GM19397 (cell line): ENCODE measurements around the gene PURB.
"Not testable (repeated sequence)": the region's sequence is repeated elsewhere in the genome, so short reads cannot be mapped to it uniquely, and the experiment has no call there.

ENCODE experiments used
- ATAC-seq: cut with Tn5 transposase; IDR thresholded peaks from one replicate; pipeline ENCODE4 v1.9.1; 2021; ENCODE audit warnings: mild to moderate bottlenecking, moderate library complexity; ENCODE audit not compliant: unreplicated experiment

PURB gene

DNA sequence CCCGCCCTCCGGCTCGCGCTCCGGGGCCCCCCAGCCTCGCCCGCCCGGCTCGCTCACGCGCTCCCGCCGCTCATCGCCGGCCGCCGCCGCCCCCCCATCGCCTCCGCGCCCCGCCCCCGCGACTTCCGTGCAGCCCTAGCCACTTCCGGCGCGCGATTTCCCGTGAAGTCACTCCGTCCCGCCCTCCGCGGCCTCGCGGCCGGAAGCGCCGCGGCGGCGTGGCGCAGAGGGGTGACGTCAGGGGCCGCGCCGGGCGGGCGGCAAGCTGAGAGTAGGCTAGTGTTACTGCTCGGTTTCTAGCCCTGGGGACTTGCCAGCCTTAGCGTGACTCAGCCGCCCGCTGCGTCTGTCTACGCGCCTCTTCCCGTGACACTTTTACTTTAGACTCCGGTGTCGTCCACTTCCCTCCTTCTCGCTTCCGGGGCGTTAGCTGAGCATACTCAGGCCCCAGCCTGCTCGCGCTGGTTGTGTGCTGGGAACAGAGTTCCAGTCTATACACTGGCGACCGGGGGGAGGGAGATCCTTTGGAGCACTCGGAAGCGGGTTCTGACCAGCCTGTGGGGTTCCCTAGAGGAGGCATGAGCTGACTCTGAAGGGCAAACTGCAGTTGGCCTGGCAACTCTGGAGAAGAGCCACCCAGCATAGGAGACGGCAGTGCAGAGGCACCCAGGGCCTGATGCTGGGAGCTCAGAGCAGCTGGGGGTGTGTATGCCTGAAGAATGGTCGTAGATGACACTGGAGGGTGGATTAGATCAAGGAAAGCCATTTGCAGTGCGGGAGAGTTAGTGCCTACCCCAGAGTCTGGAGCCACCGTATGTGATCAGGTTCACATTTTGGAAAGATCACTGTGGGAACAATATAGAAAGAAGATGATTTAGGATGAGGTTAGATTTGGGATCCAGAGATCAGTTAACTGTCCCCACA lies at the start of gene PURB:
TSS of gene PURB (minus strand) at position 137 of the 924 bp plus-strand sequence. CDS start 182 bp downstream, outside the sequence.
- ATAC-seq: peak; percentile 86

DNA sequence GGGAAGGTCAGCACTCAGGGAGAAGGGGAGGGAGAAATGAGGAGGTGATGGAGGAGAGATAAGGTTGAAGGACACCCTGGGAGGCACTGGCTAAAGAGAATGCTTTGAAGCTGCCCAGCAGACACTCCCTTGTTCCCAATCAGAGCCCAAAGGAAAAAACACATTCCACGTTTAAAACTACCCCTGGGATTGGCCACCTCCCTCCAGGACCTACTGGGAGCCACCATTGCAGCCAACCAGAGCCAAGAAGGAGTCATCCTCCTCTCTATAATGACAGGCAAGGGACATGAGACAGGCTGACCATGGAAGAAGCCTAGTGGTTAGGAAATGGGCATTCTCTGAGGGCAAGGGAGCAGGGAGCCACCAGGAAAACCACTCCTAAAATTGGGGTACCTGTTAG lies 49.7 kb upstream of the PURB start:
- ATAC-seq: no peak

DNA sequence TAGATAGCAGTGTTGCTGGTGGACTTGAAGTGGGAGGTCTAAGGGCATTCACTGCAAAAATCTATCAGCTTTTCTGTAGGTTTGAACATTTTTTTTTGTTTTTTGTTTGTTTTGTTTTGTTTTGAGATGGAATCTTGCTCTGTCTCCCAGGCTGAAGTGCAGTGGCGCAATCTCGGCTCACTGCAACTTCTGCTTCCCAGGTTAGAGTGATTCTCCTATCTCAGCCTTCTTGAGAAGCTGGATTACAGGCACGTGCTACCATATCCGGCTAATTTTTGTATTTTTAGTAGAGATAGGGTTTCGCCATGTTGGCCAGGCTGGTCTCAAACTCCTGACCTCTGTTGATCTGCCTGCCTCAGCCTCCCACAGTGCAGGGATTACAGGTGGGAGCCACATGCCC lies 49.2 kb upstream of the PURB start:
- not testable (repeated sequence) for ATAC-seq

GRCh38 chr7:44930921-44931320 lies 45.6 kb upstream of the PURB start:
- no peak for ATAC-seq

DNA sequence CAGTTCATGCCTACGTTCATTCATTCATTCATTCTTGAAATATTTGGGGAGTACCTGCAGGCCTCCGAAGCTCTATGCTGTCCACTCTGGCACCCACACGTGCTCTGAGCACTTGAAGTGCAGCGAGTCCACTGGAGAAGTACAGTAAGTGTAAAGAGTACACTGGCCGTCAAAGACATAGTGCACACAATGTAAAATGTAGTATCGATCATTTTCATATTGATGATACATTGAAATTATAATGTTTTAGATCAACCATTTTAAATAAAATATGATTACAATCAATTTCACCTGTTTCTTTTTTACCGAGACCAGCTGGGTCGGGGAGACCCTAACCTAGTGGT lies 37.0 kb upstream of the PURB start:
- ATAC-seq: no peak

- peak; percentile 71 for ATAC-seq
Measured at GRCh38 chr7:44921607-44922350, 36.4 kb upstream of the PURB start.

DNA sequence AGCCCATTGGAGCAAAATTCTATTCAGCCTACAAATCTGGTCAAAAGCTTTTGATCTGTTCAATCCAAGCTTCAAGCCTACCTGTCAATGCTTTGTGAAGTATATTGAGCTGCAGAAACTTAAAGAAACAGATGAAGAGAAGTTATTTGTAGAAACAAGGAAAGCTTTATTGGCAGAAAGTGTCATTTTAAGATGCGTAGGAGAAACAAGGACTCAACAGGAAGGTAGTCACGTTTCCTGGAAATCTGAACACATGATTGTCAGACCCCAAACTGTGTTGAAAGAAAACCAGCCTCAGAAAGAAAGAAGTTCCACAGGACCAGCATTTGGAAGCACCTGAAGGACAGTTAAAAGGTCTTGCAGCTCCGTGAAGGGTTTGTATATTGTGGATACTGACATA lies 34.8 kb upstream of the PURB start:
- no peak for ATAC-seq

DNA sequence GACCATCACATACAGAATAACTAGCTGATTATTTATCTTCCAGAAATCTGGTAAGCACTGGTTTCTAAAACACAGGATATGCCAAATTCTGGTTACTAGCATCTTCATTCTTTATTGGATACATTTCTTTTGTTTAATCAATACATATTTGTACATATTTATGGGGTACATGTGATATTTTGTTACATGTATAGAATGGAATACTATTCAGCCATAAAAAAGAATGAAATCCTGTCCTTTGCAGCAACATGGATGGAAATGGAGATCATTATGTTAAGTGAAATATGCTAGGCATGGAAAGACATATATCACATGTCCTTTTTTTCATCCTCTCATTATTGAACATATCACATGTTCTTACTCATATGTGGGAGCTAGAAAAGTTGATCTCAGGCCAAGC lies 32.7 kb upstream of the PURB start:
- ATAC-seq: no peak

DNA sequence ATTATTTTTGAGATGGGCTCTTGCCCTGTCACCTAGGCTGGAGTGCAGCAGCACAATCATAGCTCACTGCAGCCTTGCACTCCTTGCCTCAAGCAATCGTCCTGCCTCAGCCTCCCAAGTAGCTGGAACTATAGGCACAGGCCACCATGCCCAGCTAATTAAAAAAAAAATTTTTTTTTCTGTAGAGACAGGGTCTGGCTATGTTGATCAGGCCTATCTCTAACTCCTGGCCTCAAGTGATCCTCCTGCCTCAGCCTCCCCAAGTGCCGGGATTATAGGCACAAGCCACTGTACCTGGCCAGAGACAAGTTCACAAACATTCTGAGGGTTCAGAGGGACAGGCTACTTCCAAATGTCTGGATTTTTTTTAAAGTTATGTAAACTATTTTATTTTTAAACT lies 32.1 kb upstream of the PURB start:
- no peak for ATAC-seq

DNA sequence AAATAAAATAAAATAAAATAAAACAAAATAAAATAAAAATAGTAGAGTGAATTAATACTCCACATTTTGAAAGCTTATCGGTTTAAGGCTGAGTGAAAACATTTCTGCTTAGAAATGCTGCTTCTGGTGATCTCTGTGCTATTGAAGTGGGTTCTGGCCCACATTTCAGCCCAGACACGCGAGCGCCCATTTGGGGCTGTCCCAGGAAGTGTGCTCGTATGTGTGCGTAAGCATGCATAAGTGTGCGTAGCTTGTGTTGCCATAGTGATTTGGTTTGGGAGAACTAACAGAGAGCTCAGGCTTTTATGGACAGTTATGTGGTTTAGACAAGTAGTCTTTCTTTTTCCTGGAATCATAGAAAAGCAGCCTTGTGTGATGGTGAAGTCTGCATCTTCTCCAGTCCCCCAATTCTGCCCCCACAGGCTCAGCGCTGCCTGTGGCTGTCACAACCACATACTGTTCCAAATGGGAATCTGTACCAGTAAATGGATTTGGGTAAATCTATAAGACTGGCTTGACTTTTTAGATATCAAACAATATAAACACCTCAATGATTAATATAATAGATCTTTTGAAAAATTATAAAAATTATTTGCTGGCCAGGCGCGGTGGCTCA lies 29.8 kb upstream of the PURB start:
- ATAC-seq: no peak

DNA sequence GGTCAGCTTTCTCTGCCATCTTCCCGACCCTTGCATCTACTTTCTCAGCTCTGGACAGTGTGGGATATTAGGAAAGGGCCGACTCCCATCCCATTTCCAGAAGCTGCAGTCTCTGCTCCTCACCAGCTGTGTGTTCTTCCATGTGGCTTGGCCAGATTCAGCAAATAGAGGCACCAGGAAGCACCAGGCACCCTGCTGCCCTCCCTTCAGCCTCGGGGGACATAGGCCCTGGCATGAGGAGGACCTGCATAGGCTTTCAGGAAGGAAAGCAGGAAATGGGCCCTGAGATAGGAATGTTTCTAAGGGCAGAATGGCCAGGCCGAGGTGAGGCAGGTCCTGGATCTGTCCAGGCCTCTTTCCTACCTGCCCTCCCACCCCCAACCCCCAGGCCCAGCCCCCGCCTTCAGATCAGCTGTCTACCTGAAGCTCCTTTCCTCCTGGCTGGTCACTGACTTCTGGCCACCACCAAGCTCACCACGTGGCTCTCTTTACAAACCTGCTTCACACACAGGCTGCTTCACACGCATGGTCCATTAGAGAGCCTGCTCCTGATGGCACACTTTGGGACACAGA lies 27.5 kb upstream of the PURB start:
- ATAC-seq: no peak

DNA sequence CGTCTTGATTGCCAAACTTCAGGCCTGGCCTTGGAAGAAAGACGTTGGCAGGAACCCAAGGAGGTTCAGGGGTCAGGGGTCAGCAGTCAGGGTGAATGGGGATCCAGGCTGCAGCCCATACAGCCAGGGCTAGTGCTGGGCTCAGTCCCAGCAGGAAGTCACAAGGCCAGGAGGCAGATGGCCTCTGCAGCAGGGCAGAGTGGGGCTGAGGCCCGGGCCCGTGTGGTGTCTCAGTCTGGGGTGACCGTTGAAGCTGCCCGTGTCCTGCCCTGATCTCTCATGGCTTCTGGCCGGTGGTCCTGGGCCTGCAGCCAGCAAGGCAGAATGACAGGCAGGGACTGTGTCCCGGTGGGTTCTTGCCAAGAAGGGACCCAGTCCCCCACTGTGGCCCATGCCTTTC lies 26.6 kb upstream of the PURB start:
- no peak for ATAC-seq

GRCh38 chr7:44909596-44910389 lies 24.5 kb upstream of the PURB start:
- ATAC-seq: no peak

- ATAC-seq: no peak
Measured at GRCh38 chr7:44906965-44907364, 21.6 kb upstream of the PURB start.

- ATAC-seq: no peak
Measured at GRCh38 chr7:44905002-44905635, 19.8 kb upstream of the PURB start.

GRCh38 chr7:44899443-44899842 lies 14.1 kb upstream of the PURB start:
- ATAC-seq: no peak

- no peak for ATAC-seq
Measured at GRCh38 chr7:44898039-44898438, 12.7 kb upstream of the PURB start.

DNA sequence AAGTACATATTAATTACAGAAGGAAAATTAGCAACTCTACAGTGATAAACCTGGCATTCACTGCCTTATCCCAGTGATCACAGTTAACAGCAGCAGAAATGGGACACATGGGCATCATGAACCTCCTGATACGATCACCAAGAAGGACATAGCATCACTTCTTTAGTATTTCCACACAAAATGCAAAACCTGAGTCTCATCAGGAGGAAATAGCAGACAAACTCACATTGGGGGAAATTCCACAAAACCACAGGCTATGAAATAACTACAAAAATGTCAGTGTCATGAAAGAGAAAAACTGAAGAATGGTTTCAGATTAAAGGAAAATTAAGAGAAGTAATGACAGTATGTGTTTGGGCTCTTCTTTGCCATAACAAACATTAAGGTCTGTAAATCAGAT lies 12.0 kb upstream of the PURB start:
- ATAC-seq: no peak

- no peak for ATAC-seq
Measured at GRCh38 chr7:44894888-44895580, 9.7 kb upstream of the PURB start.
